GM20431 (cell line): Measurements from ENCODE around the gene WLS.

Experiments
- in situ Hi-C: fragments of 300-500 bp; cut with MseI, MboI; formaldehyde crosslinking; loops from one replicate; pipeline ENCODE4 v1.15.0; 2020; ENCODE audit warnings: low sequenced_read_pairs; ENCODE audit not compliant: unreplicated experiment

Gene WLS

GRCh38 chr1:68229650-68230483 lies 2.5 kb downstream of the WLS start:
- in situ Hi-C loops = no loop called here

DNA sequence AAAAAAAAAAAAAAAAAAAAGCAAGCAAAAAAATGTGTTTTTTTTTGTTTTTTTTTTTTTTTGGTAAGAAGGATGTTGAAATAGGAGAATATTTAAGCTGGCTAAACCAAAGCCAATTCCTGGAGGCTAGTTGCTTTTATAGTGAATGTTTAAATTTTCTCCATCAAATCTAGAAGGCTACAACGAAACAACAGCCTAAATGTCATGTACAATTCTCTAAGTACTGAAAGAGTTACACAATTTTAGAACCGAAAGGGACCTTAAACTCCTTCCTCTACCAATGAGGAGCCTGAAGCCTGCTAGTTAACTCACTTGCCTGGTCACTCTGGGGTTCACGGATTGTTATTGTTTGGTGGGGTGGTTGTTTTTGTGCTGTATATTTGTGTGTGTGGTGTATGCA lies 3.5 kb downstream of the WLS start:
- in situ Hi-C loops = no loop called here

DNA sequence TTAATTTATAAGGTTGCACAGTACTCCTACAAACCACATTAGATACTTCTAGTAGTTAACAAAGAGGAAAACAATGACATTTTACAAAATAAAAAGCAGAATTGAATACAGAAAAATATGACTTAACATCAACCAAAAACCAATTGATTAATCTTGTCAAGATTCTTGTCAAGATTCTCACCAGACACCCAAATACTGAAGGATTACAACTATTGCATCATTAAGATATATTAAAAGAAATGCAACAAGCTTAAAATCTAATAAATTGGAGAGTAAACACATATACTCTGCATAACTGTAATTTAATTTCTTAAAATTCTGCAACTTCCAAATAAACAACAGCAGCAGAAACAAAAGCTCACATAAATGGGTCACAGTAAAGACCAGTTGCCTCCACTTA lies 4.7 kb downstream of the WLS start:
- in situ Hi-C loops = no loop called here

DNA sequence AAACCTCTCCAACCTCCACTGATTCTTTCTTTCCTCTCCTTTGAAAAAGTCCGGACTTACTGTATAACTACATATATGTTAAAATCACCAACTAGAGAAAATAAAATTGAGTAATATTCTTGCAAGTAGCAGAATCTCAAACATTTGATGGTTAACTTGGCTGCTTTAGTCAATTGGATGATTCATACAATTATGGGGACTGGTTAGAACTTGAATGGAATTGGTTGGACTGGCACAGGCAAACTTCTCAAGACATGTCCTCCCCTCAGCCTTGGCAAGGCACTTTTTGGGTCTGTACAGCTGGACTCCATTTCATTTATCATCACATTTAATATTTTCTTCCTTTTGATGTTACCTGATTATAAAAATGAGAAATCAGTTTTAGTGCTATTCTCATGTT lies 6.5 kb downstream of the WLS start:
- in situ Hi-C loops = no loop called here

GRCh38 chr1:68223687-68224086 lies 8.6 kb downstream of the WLS start:
- in situ Hi-C loops = no loop called here

DNA sequence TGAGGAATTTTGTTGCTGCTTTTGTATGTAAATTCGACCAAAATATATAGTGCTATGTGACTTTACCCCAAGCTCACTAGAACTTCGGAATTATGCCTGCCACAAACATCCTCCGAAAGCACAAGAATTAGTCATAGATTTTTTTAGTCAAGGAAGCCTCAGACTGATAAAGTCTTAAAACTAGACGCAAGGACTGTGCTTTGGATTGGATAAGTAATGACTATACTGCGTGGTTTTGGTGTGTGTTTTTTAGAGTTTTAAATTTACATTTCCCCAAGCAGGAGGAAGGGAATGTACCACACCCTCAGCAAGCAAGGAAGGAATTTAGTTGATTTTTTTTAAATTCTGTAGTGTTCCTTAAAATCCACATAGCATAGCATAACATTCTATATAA lies 10.3 kb downstream of the WLS start:
- in situ Hi-C loops = no loop called here

GRCh38 chr1:68221001-68221979 lies 11.0 kb downstream of the WLS start:
- in situ Hi-C loops = no loop called here

DNA sequence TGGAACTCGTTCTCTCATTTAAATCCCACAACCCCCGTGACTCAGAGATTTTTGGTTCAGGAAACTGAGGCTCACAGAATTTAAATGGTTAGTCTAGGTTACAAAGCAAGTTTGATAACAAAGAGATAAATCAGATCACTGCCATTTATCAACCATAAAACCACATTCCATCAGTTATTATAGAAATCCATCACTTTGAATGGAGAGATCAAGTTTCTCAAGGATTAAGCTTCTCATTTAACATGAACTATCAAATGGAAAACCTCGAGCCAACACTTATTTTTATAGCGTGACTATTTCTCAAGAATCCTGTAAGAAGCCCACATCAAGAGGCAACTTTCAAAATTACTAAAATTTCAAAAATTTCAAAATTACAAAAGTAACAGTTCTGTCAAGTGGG lies 11.9 kb downstream of the WLS start:
- in situ Hi-C loops = no loop called here

DNA sequence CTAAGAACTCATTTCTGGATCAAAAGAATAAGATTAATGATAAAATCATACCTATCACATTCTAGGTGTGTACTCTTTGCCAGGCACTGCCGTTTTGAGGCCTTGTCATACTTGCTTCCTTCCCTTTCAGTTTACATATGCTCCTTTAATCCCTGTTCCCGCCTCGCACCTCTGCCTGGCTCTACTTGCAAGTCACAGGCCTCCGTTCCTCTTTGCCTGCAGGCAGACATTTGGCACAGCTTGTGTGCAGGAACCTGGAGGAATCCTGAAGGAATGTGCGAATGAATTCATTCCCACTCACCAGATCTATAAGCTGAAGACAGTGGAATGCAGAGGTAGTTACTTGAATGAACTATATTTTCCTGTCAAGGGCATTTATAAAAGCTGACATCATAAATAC lies 13.8 kb downstream of the WLS start:
- in situ Hi-C loops = no loop called here

DNA sequence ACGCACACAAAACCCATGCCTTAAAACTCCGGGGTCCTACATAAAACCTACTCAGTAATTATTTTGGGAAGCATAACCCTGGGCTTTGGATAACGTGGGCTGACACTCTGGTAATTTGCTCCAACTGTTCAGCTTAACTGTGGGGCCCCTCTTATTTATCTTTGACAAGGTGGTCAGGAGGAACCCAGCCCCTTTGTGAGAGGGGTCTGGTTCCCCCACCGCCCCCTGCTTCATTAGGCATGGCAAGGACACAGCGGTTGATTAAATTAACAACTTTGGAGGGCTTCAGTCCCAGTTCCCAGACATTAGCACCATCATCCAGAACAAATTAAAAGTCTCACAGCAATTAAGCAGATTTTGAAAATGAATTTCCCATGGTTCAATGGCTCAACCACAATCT lies 14.7 kb downstream of the WLS start:
- in situ Hi-C loops = no loop called here

DNA sequence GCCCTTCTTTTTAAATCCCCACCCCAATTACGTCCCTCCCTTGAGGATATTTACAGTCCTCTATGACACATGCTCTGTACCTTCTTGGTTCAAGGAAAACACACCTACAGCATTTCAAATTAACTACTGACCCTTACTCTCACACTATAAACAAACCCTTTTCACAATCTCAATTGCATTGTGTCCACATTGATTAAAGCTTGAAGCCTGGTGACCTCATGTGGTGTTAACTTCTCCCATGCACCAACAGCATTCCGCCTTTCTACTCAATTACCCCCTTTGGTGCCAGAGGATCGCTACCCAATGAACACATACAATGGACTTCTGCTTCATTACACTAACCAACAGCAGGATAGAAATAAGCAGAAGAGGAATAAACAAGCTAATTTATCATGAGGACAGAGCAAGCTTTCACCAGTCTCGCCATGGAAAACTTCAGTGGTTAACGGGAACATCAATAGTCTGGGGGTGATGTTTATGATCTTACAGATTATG lies 15.2 kb downstream of the WLS start:
- in situ Hi-C loops = no loop called here

DNA sequence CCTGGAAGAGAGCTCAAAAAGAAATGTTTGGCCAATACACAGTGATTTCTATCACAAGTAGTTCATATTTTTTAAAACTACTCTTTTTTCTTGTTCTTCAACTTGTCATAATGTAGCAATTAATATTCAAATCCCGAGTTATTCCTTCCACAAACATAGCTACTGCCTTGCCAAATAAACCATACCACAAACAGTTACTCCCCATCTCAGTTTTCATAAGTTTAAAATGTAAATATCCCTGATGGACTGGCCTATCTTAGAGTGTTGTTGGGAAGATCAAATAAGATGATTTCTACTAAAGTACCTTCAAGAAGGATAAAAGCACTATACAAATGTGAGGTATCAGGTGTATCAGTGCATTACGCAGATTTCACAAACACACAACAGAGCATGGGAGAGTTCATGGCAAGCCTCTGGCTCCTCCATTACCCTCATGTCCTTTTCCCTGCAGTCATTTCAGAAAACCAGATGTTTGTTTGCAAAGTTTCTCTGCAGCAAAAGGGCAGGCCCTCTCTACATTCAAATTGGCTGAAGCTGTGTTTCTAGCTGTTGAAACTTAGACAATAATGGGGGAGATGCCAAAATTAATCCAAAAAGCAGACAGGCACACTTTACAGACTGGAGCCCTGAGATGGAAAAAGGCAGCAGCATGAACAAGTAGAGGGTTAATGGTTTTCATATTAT lies 16.1 kb downstream of the WLS start:
- in situ Hi-C loops = no loop called here

- in situ Hi-C loops = no loop called here
Observed at GRCh38 chr1:68213843-68214242, 18.5 kb downstream of the WLS start.

DNA sequence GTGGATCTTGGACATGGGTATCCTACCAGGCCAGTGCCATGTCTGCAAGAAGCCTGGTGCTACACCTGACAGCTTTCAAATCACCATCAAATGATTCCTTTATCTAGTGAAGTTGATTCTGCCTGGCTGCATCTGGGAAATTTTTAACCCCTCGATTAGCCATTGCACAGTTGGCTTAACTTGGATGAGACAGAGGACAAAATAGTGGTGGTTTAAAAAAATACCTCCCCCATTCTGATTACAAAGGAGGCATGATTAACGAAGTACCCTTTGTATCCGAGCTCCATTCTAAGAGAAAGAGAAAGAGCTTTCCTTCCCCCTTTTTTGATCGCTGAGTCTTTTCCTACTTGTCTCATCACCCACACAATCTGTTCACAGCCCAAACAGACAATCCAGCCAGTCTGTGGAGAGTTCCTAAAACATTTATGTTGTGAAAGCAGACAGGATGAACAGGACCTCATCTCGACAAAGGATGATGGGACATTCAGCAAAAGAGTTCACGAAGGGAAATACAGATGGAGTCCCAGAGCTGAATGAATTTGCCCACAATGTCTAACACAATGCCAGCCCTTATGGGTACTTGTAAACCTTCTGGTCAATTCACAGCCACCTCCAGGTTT lies 20.5 kb downstream of the WLS start:
- in situ Hi-C loops = no loop called here

DNA sequence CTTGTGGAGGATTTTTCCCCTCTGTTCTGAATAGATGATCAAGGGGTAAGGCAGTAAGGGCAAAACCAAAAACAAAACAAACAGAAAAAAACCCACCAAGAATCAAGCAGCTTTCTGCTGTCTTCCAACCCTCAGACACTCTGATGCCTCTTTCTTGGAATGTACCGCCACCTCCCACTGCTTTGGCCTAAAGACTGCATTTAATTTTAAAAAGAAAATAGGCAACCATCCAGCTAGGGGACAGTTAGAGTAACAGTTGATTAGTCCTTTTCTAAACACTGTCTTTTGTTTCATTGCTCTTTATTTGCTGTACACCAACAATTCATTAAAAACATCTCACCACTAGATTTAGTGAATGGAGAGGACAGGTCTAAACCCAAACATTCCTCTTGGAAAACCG lies 21.5 kb downstream of the WLS start:
- in situ Hi-C loops = no loop called here

DNA sequence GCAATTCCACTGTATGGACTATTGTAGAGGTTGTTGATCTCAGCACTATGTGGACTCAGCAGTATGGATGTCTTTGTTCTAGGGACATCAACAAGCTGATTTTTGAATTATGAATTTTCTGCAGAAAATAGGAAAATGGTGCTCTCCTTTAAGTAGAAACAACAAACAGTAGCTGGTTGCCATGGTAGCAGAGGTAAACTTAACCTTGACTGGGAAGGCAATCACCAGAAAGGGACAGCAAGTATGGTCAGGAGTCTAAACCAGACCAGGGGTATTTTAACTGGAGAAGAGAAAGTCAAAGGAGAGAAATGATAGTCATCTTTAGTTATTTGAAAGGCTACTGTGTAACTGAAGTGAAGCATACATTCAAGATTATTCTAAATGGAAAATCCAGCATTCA lies 22.3 kb downstream of the WLS start:
- in situ Hi-C loops = no loop called here

DNA sequence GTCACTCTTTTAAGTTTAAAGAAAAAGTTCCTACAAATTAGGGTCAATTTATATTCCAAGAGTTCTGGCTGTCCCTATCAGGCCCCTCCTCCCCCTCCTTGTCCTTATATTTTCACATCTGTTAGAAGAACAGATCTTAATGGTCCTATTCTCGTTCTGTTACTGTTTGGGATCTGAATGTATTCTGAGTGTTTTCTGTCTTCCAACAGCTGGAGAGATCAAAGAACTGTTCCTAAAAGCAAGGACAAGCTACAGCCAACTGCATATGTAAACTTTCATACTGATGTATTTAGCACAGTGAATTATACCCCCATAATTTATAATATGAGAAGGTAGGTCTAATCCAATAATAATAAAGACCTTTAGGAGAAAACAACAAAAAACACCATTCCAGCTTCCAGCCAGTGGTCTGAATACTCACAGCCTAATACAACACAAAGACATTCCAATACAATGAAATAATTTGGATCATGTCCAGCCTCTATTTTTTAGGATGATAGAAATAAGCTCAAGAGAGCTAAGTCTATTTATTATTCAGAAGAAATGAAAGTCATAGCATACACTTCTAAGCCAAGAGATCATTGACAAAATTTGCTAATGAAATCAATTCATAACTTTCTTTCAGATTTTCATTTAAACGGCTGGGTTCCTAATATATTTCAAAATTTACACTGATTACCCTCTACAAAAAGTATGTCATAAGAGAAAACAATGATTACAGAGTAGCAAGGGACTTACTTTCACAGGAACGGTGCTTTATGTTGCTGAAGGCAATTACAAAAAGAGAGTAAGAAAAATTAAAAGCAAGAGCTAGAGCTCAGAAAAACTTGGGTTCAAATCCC lies 25.3 kb downstream of the WLS start:
- in situ Hi-C loops = no loop called here

DNA sequence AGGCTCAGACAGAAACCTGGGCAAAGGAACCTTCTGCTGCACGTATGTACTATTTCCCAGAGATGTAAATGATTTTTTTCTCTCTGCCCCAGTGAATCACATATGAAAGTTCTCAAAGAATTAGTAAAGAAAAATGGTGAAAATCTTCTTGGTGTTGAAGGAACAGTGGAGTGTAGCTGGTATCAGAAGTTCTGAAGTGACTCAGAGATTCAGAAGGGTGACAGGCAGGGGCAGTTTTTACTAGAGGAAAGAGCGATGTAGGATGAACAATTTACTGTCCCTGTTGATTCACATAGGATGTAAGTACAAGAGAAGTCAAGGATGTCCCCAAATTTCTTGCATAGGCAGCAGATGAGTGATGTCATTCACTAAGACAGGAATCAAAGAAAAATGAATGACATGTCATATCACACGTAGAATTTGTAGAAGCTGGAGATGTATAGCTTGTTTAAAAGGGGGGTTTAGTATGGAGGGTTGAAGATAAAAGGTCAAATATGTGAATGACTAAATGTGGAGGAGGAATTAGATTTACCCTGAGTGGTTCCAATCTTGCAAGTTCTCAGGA lies 26.4 kb downstream of the WLS start:
- in situ Hi-C loops = no loop called here
